ENCODE measurements around the gene ARR3. TPM values are rescaled to one million over a fixed set of nuclear protein-coding genes. Genes with fewer than 3 reads are reported as not detected.

The ARR3 gene
- total and polyA plus RNA-seq, 7 donors = not detected

- Histone ChIP-seq H3K27me3 (ENCODE audit: insufficient read depth in 3 of 3, low read length in 2 of 3) (peaks cover 0 to 17% (median 0%) of the 10 kb centered on the region in 3 donors), H3K36me3 (ENCODE audit: insufficient read depth in 1 of 2, low read depth in 1 of 2) (peaks cover 0 to 41% of the 10 kb centered on the region in 2 donors), H3K4me3 (peak overlapping the region; percentile 70), H3K27ac (peak overlapping the region; percentile 68), H3K9me3 (no peaks in the 10 kb centered on the region), H3K4me1 (no peaks in the 10 kb centered on the region)
- ATAC-seq (no peak), DNase-seq (no peak)
- intact Hi-C loops (cut with DNase I) = loop anchor here in 1 of 2 donors (10.0 kb wide), 1 partner anchor 146 kb away; no protein-coding TSS in a partner anchor
- WGBS, 3 donors = 22 to 56% (median 25%) methylated on average over 11 of the region's 11 CpGs
- no peak for TF ChIP-seq CTCF (IDR thresholded peaks at IDR 0.05)
Measured at GRCh38 chrX:70289168-70289792, 21.1 kb downstream of the ARR3 start.

- WGBS, 3 donors = 0 to 32% (median 0%) methylated on average over 33 to 62 of the region's 62 CpGs
- Histone ChIP-seq H3K4me3 (peak within 1 kb of the TSS; percentile 70), H3K36me3 (ENCODE audit: insufficient read depth in 1 of 2, low read depth in 1 of 2) (peaks cover 0 to 33% of the 10 kb centered on the region in 2 donors), H3K27me3 (ENCODE audit: insufficient read depth in 3 of 3, low read length in 2 of 3) (peaks cover 0 to 17% (median 0%) of the 10 kb centered on the region in 3 donors), H3K9me3 (no peaks in the 10 kb centered on the region), H3K27ac (peak within 1 kb of the TSS; percentile 68), H3K4me1 (no peaks in the 10 kb centered on the region)
- peak; percentile 99 to 100 (median 100) for ATAC-seq
- intact Hi-C loops (cut with DNase I) = loop anchor here in 1 of 2 donors (10.0 kb wide), 1 partner anchor 145 kb away; no protein-coding TSS in a partner anchor
- peak; percentile 82 to 90 for DNase-seq
- no peak for TF ChIP-seq CTCF (IDR thresholded peaks at IDR 0.05)
Measured at GRCh38 chrX:70289793-70290770, 21.9 kb downstream of the ARR3 start, which contains the start of the genes KIF4A and PDZD11. Gene KIF4A (plus strand): TSS chrX:70290104. CDS start chrX:70290459, 355 bp downstream. Gene PDZD11 (minus strand): TSS chrX:70289927. CDS start chrX:70289341, 586 bp downstream.

- intact Hi-C loops (cut with DNase I) = no loop called here
- Histone ChIP-seq H3K36me3 (ENCODE audit: insufficient read depth in 1 of 2, low read depth in 1 of 2) (peaks cover 0 to 6% of the 10 kb centered on the region in 2 donors), H3K4me1 (no peaks in the 10 kb centered on the region), H3K27ac (no peak overlapping the region), H3K4me3 (no peak overlapping the region), H3K9me3 (no peaks in the 10 kb centered on the region), H3K27me3 (ENCODE audit: insufficient read depth in 3 of 3, low read length in 2 of 3) (peaks cover 0 to 12% (median 0%) of the 10 kb centered on the region in 3 donors)
- TF ChIP-seq CTCF (IDR thresholded peaks at IDR 0.05) = no peak
- WGBS, 3 donors = 0% methylated on average over 1 of the region's 1 CpG
- no peak for DNase-seq
- no peak for ATAC-seq
Measured at GRCh38 chrX:70292788-70293187, 24.7 kb downstream of the ARR3 start.

GRCh38 chrX:70293621-70294020 lies 25.5 kb downstream of the ARR3 start:
- intact Hi-C loops (cut with DNase I) = no loop called here
- Histone ChIP-seq H3K9me3 (no peaks in the 10 kb centered on the region), H3K36me3 (ENCODE audit: insufficient read depth in 1 of 2, low read depth in 1 of 2) (no peaks in the 10 kb centered on the region), H3K4me1 (no peaks in the 10 kb centered on the region), H3K27ac (no peak overlapping the region), H3K4me3 (no peak overlapping the region), H3K27me3 (ENCODE audit: insufficient read depth in 3 of 3, low read length in 2 of 3) (peaks cover 0 to 10% (median 0%) of the 10 kb centered on the region in 3 donors)
- ATAC-seq (no peak), DNase-seq (no peak)
- TF ChIP-seq CTCF (IDR thresholded peaks at IDR 0.05) = no peak
- WGBS, 3 donors = 73 to 95% (median 95%) methylated on average over 5 of the region's 5 CpGs

Measured in psoas muscle (tissue), 8 donors.